GM18507 (cell line): Measurements from ENCODE around the gene ARHGAP19.

Experiments used
- DNase-seq: peaks from one replicate; pipeline ENCODE4 v3.0.0; 2011; ENCODE audit warnings: low read depth; ENCODE audit not compliant: insufficient read length; ENCODE audit errors: extremely low spot score
- FAIRE-seq: peaks from 2 replicates; lab custom pipeline; 2011; peaks lifted over from hg19 to GRCh38; lab: Jason Lieb, UNC

The ARHGAP19 gene

GRCh38 chr10:97323501-97323900, 31.1 kb upstream of the ARHGAP19 start:
- DNase-seq (no peak), FAIRE-seq (no peak)

- no peak for DNase-seq
- no peak for FAIRE-seq
Observed at GRCh38 chr10:97321804-97322190, 29.4 kb upstream of the ARHGAP19 start.

GRCh38 chr10:97321032-97321803, 28.8 kb upstream of the ARHGAP19 start:
- DNase-seq: no peak
- no peak for FAIRE-seq

GRCh38 chr10:97320480-97321031, 28.1 kb upstream of the ARHGAP19 start:
- FAIRE-seq (no peak), DNase-seq (no peak)

- DNase-seq: no peak
- FAIRE-seq: peak; percentile 29
Observed at GRCh38 chr10:97319671-97320479, 27.4 kb upstream of the ARHGAP19 start.

GRCh38 chr10:97318772-97319651, 26.6 kb upstream of the ARHGAP19 start, which contains the start of gene FRAT1:
Gene FRAT1 (plus strand): TSS chr10:97319271. CDS start chr10:97319454, 183 bp downstream.
- FAIRE-seq (peak; percentile 95), DNase-seq (peak; percentile 64)

GRCh38 chr10:97314671-97315070, 22.2 kb upstream of the ARHGAP19 start:
- FAIRE-seq: no peak
- DNase-seq: no peak

- FAIRE-seq: no peak
Observed at GRCh38 chr10:97312897-97313296, 20.5 kb upstream of the ARHGAP19 start.

GRCh38 chr10:97311111-97311626, 18.7 kb upstream of the ARHGAP19 start:
- no peak for DNase-seq
- no peak for FAIRE-seq

More at GRCh38 chr10:97312897-97313296, 20.5 kb upstream of the ARHGAP19 start:
- DNase-seq: no peak

GRCh38 chr10:97307866-97308780, 15.7 kb upstream of the ARHGAP19 start:
- DNase-seq (no peak), FAIRE-seq (no peak)

- DNase-seq (no peak), FAIRE-seq (no peak)
Observed at GRCh38 chr10:97307441-97307840, 15.0 kb upstream of the ARHGAP19 start.

- FAIRE-seq (no peak), DNase-seq (no peak)
Observed at GRCh38 chr10:97302088-97302791, 9.8 kb upstream of the ARHGAP19 start.

GRCh38 chr10:97300980-97301379, 8.5 kb upstream of the ARHGAP19 start:
- DNase-seq (no peak), FAIRE-seq (no peak)

- DNase-seq (no peak), FAIRE-seq (no peak)
Observed at GRCh38 chr10:97298223-97298571, 5.8 kb upstream of the ARHGAP19 start.

- FAIRE-seq: no peak
Observed at GRCh38 chr10:97297556-97298222, 5.3 kb upstream of the ARHGAP19 start.

GRCh38 chr10:97292862-97293198, 393 bp upstream of the ARHGAP19 start:
- no peak for DNase-seq
- FAIRE-seq: no peak

More at GRCh38 chr10:97297556-97298222, 5.3 kb upstream of the ARHGAP19 start:
- DNase-seq: no peak

GRCh38 chr10:97291357-97292096, 910 bp downstream of the ARHGAP19 start:
- FAIRE-seq (no peak), DNase-seq (no peak)
